Prostate gland (tissue), 2 donors: ENCODE measurements around the gene ZNRF1. TPM values are rescaled to one million over a fixed set of nuclear protein-coding genes. Genes with fewer than 3 reads are reported as not detected.

Source experiments
- DNase-seq: peaks from one replicate; pipeline ENCODE4 v3.0.0-alpha.2; 2019; ENCODE audit warnings: low spot score
- H3K27ac ChIP-seq, 2 donors: fragments of 200-600 bp; sonication (generic); 2 replicates each; pipeline ENCODE4 v1.5.1; 2017 to 2019
- H3K27me3 ChIP-seq: fragments of 200-600 bp; sonication (generic); replicated peaks from 2 replicates; pipeline ENCODE4 v1.5.1; 2019; ENCODE audit not compliant: insufficient read depth
- H3K36me3 ChIP-seq, 2 donors: fragments of 200-600 bp; sonication (generic); 1 replicate in 1 of 2; 2 replicates in 1 of 2; pipeline versions ENCODE4 v1.5.1 to v1.8.1; 2017 to 2019
- H3K4me1 ChIP-seq: fragments of 200-600 bp; sonication (generic); replicated peaks from 2 replicates; pipeline ENCODE4 v1.5.1; 2019
- H3K4me3 ChIP-seq, 2 donors: fragments of 200-600 bp; sonication (generic); 2 replicates each; pipeline ENCODE4 v1.5.1; 2017 to 2019
- H3K9me3 ChIP-seq: fragments of 200-600 bp; sonication (generic); 2 replicates; pipeline ENCODE4 v1.5.1; 2017
- POLR2A ChIP-seq: fragments of 450-650 bp; IDR thresholded peaks from one replicate; pipeline ENCODE4 v1.6.1; 2016; ENCODE audit warnings: antibody characterized with exemption, mild to moderate bottlenecking
- POLR2AphosphoS5 ChIP-seq: sonication (generic); formaldehyde crosslinking; IDR thresholded peaks from one replicate; pipeline ENCODE4 v1.6.1; 2017; ENCODE audit warnings: antibody characterized with exemption
- WGBS: methylation state at CpG from one replicate; pipeline ENCODE4 v1.1.5; 2018; 5-methylcytosine and 5-hydroxymethylcytosine counted together
- intact Hi-C: fragments of 100-400 bp; cut with DNase I; formaldehyde crosslinking; loops from one replicate; pipeline ENCODE4 v1.14.2; 2022
- total RNA-seq, 2 donors: library from RNA; depleted of rRNA; stranded (reverse); fragments of >200 nt; gene quantifications; one replicate each; pipeline ENCODE4 v1.1.0, GENCODE V29; 2016
- TF ChIP-seq, protein P1 (sequence below), 4 experiments: fragments of 200-600 bp in 2 of 4; fragments of 450-650 bp in 2 of 4; sonication (generic) in 2 of 4; IDR thresholded peaks; 1 replicate in 3 of 4; 2 replicates in 1 of 4; pipeline ENCODE4 v1.5.1; 2016 to 2019; ENCODE audit warnings: antibody characterized with exemption in 4 of 4, mild to moderate bottlenecking in 2 of 4, moderate library complexity in 2 of 4

Gene ZNRF1
- total RNA-seq, 2 donors from 2014 or later = 15.6 to 64.2 TPM

DNA sequence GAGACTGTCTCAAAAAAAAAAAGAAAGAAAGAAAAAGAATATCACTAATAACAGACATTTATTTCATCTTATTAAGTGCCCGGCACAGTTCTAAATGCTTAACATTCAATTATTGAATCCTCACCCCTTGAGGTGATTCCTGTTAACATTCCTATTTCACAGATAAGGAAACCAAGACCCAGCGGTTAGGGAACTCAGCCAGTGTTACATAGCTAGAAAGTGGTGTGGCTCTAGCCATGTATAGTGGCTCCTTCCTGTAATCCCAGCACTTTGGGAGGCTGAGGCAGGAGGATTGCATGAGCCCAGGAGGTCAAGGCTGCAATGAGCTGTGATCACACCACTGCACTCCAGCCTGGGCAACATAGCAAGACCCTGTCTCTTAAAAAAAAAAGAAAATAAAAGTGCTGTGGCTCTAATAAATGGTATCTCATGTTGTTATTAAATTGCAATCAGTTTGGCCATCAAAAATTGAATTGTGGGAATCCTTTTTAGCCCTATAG, 28.1 kb downstream of the ZNRF1 start:
- no peak for DNase-seq
- WGBS = 98% methylated on average over 2 of the region's 2 CpGs
- H3K4me1 ChIP-seq = no peaks in the 10 kb centered on the region

DNA sequence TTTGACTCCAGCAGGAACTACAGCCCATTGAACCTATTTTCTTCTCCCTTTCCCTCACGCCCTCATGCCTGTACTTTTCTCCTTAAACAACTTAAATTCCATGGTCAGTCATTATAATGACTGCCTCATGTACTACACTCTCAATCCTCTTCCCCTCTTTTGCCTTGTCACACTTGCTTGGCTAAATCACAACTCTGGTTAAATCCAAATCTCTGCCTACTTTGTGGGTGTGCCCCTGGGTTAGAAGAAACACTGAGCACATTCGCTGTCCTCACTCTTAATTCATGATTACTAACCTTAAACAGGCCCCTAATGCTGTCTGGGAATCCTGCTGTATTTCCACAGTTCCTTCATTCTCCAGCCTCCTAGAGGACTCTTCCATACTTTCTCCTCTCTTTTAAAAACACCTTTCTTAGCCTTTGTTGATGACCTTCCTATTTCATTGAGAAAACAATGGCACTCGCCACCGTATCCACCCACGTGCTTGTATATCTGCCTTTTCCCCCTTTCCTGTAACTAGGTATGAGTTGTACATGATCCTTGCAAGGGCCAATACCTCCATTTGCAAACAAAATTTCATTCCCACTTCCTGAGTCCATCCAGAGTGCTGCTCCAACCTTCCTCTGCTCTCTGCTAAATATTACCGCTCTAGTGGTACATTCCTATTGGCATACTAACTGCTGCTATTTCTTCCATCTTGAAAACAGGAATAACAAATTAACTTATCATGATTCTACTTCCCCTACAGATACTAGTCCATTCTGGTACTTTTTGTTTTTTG, 28.9 kb downstream of the ZNRF1 start:
- WGBS = 94% methylated on average over 6 of the region's 6 CpGs
- no peak for DNase-seq
- Histone ChIP-seq H3K27ac (no peak overlapping the region), H3K27me3 (no peaks in the 10 kb centered on the region), H3K36me3 (no peaks in the 10 kb centered on the region), H3K9me3 (no peaks in the 10 kb centered on the region), H3K4me1 (no peaks in the 10 kb centered on the region), H3K4me3 (no peak overlapping the region)
- intact Hi-C loops = no loop called here
- no peak for TF ChIP-seq POLR2A
- TF ChIP-seq, protein P1, sequence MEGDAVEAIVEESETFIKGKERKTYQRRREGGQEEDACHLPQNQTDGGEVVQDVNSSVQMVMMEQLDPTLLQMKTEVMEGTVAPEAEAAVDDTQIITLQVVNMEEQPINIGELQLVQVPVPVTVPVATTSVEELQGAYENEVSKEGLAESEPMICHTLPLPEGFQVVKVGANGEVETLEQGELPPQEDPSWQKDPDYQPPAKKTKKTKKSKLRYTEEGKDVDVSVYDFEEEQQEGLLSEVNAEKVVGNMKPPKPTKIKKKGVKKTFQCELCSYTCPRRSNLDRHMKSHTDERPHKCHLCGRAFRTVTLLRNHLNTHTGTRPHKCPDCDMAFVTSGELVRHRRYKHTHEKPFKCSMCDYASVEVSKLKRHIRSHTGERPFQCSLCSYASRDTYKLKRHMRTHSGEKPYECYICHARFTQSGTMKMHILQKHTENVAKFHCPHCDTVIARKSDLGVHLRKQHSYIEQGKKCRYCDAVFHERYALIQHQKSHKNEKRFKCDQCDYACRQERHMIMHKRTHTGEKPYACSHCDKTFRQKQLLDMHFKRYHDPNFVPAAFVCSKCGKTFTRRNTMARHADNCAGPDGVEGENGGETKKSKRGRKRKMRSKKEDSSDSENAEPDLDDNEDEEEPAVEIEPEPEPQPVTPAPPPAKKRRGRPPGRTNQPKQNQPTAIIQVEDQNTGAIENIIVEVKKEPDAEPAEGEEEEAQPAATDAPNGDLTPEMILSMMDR (IDR thresholded peaks at IDR 0.05) = no peak
- no peak for TF ChIP-seq POLR2AphosphoS5

More for the DNA sequence above, 28.1 kb downstream of the ZNRF1 start:
- Histone ChIP-seq H3K27me3 (no peaks in the 10 kb centered on the region), H3K9me3 (no peaks in the 10 kb centered on the region), H3K36me3 (no peaks in the 10 kb centered on the region), H3K4me3 (no peak overlapping the region), H3K27ac (no peak overlapping the region)
- intact Hi-C loops = no loop called here
- TF ChIP-seq POLR2AphosphoS5 (no peak), POLR2A (no peak)
- TF ChIP-seq, protein P1 (IDR thresholded peaks at IDR 0.05) = no peak

DNA sequence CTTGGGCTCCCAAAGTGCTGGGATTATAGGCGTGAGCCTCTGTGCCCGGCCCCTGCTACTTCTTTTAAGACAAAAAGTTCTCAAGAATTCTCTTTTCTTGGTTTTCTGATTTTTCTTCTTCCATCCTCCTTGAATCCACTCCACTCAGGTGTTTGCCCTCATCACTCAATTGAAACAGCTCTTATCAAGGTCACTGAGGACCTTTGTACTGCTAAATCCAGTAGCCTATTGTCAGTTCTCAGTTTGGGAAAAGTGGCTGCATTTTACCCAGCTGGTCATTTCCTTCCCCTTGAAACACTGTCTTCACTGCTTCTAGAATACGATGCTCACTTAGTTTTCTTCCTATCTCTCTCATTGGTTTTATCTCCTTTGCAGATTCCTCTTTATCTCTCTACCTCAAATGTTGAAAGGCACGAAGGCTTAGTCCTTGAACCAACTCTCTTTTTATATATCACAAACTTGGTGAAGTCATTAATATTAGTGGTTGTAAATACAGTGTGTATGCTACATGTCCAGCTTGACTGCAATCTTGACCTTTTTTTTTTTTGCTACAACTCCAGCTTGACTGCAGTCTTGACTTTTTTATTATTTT, 29.8 kb downstream of the ZNRF1 start:
- H3K36me3 ChIP-seq = no peaks in the 10 kb centered on the region
- no peak overlapping the region for H3K27ac ChIP-seq
- H3K27me3 ChIP-seq = no peaks in the 10 kb centered on the region
- no peaks in the 10 kb centered on the region for H3K9me3 ChIP-seq
- H3K4me3 ChIP-seq = no peak overlapping the region
- no peaks in the 10 kb centered on the region for H3K4me1 ChIP-seq
- intact Hi-C loops = no loop called here
- TF ChIP-seq, protein P1 (IDR thresholded peaks at IDR 0.05) = no peak
- no peak for TF ChIP-seq POLR2AphosphoS5
- no peak for TF ChIP-seq POLR2A
- 93% methylated on average over 4 of the region's 4 CpGs for WGBS
- DNase-seq = no peak

DNA sequence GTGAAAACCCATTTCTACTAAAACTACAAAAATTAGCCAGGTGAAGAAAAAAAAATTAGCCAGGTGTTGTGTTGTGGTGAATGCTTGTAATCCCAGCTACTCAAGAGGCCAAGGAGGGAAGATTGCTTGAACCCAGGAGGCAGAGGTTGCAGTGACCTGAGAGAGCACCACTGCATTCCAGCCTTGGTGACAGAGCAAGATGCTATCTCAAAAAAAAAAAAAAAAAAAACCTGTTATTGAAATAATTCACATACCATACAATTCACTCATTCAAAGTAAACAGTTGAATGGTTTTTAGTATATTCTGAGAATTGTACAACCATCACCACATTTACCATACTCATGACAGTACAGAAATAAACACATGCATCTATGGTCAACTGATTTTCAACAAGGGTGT, 31.0 kb downstream of the ZNRF1 start:
- Histone ChIP-seq H3K27ac (no peak overlapping the region), H3K27me3 (no peaks in the 10 kb centered on the region), H3K4me1 (no peaks in the 10 kb centered on the region), H3K4me3 (no peak overlapping the region), H3K9me3 (no peaks in the 10 kb centered on the region), H3K36me3 (no peaks in the 10 kb centered on the region)
- DNase-seq = no peak
- intact Hi-C loops = no loop called here
- TF ChIP-seq POLR2AphosphoS5 = no peak
- TF ChIP-seq, protein P1 (IDR thresholded peaks at IDR 0.05) = no peak
- no peak for TF ChIP-seq POLR2A

DNA sequence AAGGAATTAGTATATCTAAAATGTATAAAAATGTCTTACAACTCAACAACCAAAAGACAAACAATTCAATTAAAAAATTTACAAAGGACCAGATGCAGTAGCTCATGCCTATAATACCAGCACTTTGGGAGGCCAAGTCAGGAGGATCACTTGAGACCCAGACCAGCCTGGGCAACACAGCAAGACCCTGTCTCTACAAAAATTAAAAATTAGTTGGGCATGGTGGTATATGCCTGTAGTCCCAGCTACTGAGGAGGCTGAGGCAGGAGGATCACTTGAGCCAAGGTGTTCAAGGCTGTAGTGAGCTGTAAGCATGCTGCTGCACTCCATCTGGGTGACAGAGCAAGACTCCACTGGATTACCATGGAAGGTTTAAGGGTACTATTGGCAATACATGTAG, 33.8 kb downstream of the ZNRF1 start:
- Histone ChIP-seq H3K9me3 (no peaks in the 10 kb centered on the region), H3K4me1 (no peaks in the 10 kb centered on the region)
- intact Hi-C loops = no loop called here

More for the DNA sequence above, 33.8 kb downstream of the ZNRF1 start:
- Histone ChIP-seq H3K4me3 (no peak overlapping the region), H3K36me3 (no peaks in the 10 kb centered on the region), H3K27me3 (no peaks in the 10 kb centered on the region), H3K27ac (no peak overlapping the region)
- no peak for DNase-seq
- TF ChIP-seq, protein P1 (IDR thresholded peaks at IDR 0.05) = no peak
- TF ChIP-seq POLR2A (no peak), POLR2AphosphoS5 (no peak)
